HepG2 (cell line): ENCODE measurements around the gene PCYT2. TPM values are rescaled to one million over a fixed set of nuclear protein-coding genes. Genes with fewer than 3 reads are reported as not detected.
A peak's percentile ranks its signal among the peaks of the same experiment; 100 is the strongest.

Source experiments
- POGK ChIP-seq: sonication (generic); formaldehyde crosslinking; conservative IDR thresholded peaks from 2 replicates; pipeline ENCODE4 v1.8.0; 2022; ENCODE audit warnings: mild to moderate bottlenecking, moderate library complexity, missing genetic modification reagents
- RBM22 ChIP-seq: fragments of 200-400 bp; formaldehyde crosslinking; optimal IDR thresholded peaks from 2 replicates; pipeline ENCODE3; 2017; ENCODE audit warnings: mild to moderate bottlenecking, low read length, moderate library complexity
- TIGD3 ChIP-seq: sonication (generic); formaldehyde crosslinking; IDR thresholded peaks from 2 replicates; pipeline ENCODE4 v1.5.1; 2020; ENCODE audit warnings: mild to moderate bottlenecking, missing genetic modification reagents, borderline replicate concordance
- ZBTB43 ChIP-seq: sonication (generic); formaldehyde crosslinking; conservative IDR thresholded peaks from 2 replicates; pipeline ENCODE4 v1.4.0; 2020; ENCODE audit warnings: missing genetic modification reagents
- ZFYVE20 ChIP-seq: sonication (generic); formaldehyde crosslinking; IDR thresholded peaks from 2 replicates; pipeline ENCODE4 v1.8.0; 2023; ENCODE audit warnings: low read depth, mild to moderate bottlenecking, moderate library complexity, missing genetic modification reagents, borderline replicate concordance
- polyA plus RNA-seq, 8 experiments: library from polyadenylated mRNA; depleted of rRNA in 3 of 8; stranded (reverse) in 7 of 8; unstranded in 1 of 8; fragments of >200 nt; fragmentation: Illumina TruSeq in 4 of 8; extraction: Trizol in 4 of 8; gene quantifications; 2 replicates each; pipeline versions ENCODE4 v1.2.1 to v1.2.3, GENCODE V29; 2011 to 2016; ENCODE audit warnings: low read depth in 4 of 8, missing spikeins in 1 of 8, mixed read lengths in 1 of 8; ENCODE audit not compliant: insufficient read depth in 1 of 8
- total RNA-seq, 5 experiments: library from RNA; depleted of rRNA; stranded (reverse); fragments of >200 nt; fragmentation: Illumina TruSeq; extraction: Trizol; gene quantifications; 2 replicates each; pipeline ENCODE4 v1.2.3, GENCODE V29; 2016; ENCODE audit warnings: low read depth in 1 of 5
- TF ChIP-seq, protein P1 (sequence below): sonication (generic); formaldehyde crosslinking; IDR thresholded peaks from 2 replicates; pipeline ENCODE4 v1.4.0; 2020; ENCODE audit warnings: missing genetic modification reagents, low read depth, mild to moderate bottlenecking, borderline replicate concordance

The PCYT2 gene
- total and polyA plus RNA-seq, 2 of the 13 experiments (the other 11 are each of a cell fraction or from before 2014, with no cell fraction given), result 147 to 297 TPM

GRCh38 chr17:81870131-81870980, 40.8 kb downstream of the PCYT2 start (continued):
- TF ChIP-seq POGK (CRISPR knock-in tag) (0 out of 2 replicates have a peak, but pooled peaks have one; percentile 28), ZFYVE20 (CRISPR knock-in tag) (peak; percentile 71; the same call in 1 of the 2 replicates), ZBTB43 (CRISPR knock-in tag) (peak; percentile 45; the same call in 1 of the 2 replicates), RBM22 (peak; percentile 69), TIGD3 (CRISPR knock-in tag) (0 out of 2 replicates have a peak, but pooled peaks have one; percentile 27)
- TF ChIP-seq, protein P1, sequence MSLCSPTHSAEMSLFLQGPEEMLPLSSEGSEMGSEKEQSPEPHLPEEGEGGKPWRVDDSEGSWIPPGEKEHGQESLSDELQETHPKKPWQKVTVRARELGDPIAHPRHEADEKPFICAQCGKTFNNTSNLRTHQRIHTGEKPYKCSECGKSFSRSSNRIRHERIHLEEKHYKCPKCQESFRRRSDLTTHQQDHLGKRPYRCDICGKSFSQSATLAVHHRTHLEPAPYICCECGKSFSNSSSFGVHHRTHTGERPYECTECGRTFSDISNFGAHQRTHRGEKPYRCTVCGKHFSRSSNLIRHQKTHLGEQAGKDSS (CRISPR knock-in tag), result peak; percentile 68; the same call in 1 of the 2 replicates
- TF ChIP-seq, all 625 proteins: peak for 119
